DMS 273 (cell line): ENCODE data around the gene TOLLIP.
A peak's percentile ranks its signal among the peaks of the same experiment; 100 is the strongest.
"Not testable (repeated sequence)": the region's sequence is repeated elsewhere in the genome, so short reads cannot be mapped to it uniquely, and the experiment has no call there.

Experiments
- DNase-seq: peaks from one replicate; lab custom pipeline; 2025; ENCODE audit not compliant: unreplicated experiment; lab: John Stamatoyannopoulos, UW

TOLLIP gene

GRCh38 chr11:1309498-1310317 lies at the start of gene TOLLIP:
Gene TOLLIP, minus strand, starts transcription at chr11:1309632. Its CDS starts 134 bp downstream, at chr11:1309498.
- peak; percentile 93 for DNase-seq

DNA sequence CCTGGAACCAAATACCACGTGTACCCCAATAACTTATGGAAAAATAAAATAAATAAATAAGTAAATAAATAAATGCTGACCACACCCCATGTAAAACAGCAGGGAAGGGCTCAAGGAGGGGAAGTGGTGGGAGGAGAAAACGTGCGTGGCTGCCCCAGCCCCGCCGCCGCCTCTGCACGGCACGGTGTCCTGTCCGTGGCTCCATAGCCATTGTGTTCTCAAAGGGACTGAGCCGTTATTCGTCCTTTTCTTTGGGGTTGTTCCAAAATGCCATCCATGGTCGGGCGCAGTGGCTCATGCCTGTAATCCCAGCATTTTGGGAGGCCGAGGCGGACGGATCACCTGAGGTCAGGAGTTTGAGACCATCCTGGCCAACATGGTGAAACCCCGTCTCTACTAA lies 49.5 kb upstream of the TOLLIP start:
- not testable (repeated sequence) for DNase-seq

DNA sequence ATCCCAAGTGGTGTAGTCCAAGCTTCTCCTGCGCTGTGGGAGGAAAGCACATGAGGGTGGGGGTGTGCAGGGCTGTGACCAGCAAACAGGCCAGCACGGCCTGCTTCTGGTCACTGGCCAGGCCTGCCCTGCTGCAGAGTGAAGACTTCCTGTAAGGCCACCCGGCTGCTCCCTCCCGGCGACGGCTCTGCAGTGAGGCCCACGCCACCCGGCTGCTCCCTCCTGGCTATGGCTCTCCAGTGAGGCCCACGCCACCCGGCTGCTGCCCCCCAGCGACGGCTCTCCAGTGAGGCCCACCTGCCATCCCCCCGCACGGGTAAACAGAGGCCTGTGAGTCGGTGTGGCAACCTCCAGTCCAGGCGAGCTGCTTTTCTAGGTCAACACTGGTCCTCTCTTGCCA lies 48.9 kb upstream of the TOLLIP start:
- no peak for DNase-seq

- DNase-seq: no peak
Measured at GRCh38 chr11:1356478-1356960, 47.1 kb upstream of the TOLLIP start.

DNA sequence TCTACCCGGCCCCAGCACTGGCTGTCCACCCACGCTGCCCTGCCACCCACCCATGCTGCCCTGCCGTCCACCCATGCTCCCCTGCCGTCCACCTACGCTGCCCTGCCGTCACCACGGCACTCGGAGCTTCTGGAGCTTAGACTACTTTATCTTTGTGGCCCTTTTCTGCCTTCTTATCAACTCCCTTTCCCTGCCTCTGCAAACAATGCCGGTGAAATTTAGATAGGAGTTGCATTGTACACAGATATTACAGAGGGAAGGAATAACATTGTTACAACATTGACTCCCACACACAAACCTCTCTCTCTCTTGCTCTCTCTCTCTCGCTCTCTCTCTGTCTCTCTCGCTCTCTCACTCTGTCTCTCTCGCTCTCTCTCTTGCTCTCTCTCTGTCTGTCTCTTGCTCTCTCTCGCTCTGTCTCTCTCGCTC lies 46.6 kb upstream of the TOLLIP start:
- DNase-seq: no peak

DNA sequence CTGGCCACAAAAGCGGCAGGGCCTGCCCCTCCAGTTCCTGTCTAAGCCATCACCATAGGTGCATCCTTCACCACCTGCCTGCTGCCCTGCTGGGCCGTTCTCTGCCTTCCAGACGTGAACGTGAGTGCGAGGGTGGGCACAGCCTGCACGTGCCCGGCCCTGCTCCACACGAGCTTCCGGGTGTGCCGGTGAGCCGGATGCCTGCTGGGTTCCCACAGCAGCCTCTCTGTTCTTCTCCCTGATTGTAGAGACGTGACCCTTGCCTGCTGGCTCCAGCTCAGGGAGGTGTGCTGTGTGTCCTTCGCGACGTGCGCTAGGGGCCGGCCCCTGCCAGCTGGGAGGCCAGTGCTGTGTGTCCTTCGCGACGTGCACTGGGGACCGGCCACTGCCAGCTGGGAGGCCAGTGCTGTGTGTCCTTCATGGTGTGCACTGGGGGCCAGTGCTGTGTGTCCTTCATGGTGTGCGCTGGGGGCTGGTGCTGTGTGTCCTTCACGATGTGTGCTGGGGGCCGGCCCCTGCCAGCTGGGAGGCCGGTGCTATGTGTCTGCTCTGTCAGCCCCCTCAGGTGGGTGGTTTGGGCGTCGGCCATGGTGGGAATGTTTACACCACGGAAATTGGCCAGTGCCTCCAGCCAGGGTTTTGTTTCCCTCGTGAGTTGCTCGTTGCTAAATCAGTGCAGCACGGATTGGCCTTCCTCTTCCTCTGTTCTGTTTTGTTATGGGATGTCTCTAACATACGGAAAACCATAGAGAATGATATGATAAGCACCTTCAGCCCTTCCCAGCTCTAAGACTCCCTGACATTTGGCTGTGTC lies 44.9 kb upstream of the TOLLIP start:
- DNase-seq: no peak

DNA sequence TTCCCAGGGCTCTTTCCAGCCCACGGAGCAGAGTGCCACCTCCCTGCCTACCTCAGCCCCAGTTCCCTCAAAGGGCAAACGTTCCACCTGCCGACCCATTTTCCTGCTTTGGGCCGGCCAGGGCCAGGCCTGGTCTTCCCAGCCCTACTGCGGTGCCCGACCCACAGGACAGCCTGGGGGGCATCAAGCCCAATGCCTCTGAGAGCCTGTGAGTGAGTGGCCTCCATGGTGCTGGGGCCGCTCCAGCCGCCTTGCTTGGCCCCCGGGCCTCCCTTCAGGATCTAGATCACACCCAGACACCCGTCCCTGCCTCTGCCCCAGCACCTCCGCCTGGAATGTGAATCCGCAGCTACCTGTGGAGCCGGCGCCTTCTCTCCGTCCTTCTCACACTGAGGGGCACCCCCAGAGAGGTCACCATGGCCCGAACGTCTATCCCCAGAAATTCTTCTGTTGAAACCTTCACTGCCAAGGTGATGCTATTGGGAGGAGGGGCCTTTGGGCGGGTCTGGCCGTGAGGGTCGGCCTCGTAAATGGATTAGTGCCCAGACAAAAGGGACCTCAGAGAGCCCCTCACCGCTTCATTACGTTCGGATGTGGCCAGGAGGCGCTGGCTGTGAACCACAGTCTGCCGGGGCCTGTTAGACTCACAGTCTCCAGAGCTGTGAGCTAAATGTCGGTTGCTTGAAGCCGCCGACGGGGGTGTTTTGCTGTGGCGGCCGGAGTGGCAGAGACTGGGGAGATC lies 44.1 kb upstream of the TOLLIP start:
- peak; percentile 26 for DNase-seq

GRCh38 chr11:1352696-1353382 lies 43.4 kb upstream of the TOLLIP start:
- DNase-seq: peak; percentile 45

DNA sequence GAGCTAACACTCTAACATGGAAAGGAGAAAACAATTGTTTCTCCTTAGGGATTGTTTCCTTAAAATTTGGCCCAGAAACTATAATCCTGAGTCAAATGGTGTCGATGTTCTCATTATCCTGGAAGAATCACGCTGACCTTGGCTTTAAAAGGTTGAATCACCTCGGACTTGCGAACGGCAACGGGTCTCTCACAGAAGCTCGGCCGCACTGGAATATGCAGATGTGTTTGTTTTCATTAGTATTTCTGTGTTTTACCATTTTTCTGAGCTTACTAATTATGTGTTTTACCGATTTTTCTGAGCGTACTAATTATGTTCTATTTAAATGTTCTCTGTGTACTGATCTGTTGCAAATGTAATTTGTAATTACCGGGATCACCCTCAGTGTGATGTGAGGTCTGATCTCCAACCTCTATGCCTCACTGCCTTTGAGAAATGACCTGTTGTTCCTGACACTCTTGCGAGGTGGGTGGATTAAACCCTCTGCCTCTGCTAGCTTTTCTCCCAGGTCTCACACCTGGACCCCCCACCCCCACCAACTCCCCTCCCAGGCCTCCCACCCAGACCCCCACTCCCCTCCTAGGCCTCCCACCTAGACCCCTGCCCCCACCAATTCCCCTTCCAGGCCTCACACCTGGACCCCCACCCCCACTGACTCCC lies 42.0 kb upstream of the TOLLIP start:
- DNase-seq: peak; percentile 73

DNA sequence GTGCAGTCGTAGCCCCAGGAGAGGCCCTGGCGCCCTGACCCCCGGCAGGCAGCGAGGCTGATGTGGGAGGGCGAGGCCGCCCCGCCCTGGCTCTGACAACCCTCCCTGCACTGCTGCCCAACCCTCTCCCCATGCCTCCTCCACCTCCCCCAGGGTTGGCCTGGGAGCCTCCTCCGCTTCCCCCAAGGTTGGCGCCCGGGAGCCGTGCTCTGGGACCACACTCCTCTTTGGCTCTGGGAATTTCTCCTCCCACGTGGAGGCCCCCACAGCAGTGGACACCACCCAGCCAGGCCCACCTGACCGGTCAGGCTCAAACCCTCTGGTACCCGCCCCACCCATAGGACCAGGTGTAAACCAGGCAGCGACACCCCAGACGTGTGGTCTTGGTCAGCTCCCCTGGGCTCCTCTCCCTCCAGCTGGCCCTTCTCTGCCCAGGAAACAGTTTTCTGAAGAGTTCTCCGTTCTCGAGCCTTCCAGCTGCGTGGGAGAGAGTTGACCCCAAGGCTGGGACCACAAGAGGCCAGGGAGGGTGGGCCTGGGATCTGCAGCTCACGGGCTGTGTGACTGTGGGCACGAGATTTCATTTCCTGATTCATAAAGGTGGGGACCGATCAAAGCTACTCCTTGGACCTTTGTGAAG lies 40.8 kb upstream of the TOLLIP start:
- no peak for DNase-seq

DNA sequence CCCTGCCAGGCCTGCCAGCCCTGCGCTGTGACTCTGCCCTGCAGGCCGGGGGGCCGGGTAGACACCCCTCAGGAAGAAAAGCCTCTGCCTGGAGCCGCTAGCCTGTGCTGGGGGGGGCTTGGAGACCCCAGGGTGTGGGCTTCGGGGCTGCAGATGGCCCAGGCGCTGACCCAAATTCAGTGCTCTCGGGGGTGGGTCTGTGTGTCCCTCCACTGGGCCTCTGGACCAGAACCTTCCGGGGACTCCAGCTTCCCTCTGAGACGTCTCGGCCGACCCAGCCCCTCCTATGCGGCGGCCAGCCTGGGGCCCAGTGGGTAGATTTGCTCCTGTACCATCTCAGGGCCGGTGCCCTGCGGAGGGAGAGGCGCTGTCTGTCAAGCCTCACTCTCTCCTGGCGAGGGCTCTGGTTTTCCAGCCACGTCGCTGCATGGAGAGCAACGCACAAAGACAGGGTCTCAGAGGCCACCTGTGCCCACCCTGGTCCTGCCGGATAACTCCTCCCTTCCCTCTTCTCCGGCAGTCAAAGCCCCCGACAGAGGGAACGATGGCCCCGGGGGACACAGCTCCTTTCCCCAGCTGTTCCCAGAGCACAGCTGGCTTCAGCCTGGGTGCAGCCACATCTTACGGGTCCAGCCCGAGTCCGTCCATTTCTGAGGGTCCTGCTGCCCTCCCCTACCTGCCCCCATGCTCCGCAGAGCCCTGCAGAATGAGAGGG lies 40.1 kb upstream of the TOLLIP start:
- DNase-seq: no peak

DNA sequence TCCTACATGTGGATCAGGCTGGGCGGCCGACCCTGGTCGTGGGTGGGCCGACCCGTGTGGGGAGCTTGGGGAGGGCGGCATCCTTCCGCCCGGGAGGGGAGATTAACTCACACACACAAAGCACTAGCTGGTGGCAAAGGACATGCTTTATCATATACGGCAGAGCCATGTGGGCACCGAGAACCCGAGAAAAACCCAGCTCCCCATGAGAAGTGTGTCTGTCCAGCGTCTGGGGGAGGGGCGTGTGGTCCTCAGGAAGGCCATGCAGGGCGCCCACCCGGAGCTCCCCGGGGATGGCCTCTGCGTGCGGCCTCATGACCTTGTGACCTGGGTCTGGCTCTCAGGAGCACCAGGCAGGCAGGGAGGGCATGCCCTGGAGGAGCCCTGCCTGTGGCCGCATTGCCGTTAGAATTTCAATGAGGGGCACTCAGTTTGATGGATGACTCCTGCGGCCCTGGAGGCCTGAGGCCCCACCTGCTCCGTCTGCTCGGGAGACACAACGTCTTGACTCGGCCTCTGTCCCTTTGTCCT lies 39.4 kb upstream of the TOLLIP start:
- no peak for DNase-seq

DNA sequence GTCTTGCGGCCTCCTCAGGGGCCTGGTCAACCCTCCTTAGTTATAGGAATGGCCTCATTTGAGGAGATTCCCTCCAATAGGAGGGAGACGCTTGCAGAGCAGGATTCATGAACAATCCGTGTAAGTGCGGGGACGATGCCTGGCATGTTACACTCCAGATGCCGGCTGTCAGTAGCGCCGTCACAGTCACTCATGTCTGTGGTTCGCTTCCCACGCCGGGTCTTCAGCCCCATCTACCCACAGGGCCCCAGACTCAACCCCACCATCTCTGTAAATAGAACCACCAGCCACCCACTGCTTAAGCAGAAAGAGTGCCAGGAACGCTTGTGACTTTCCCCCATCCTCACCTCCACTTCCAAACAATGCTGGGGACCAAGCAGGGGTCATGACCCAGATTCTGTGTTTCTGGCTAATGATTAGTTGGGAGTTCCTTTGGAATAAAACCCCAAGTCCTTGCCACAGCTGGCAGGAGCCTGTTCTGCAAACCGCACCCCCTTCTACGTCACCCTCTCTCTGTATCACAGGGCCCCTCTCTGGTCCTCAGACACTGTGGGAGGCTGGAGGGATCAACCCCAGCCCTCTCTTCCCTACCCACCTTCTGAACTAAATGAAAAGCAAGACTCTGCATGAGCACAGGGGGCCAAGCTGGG lies 38.8 kb upstream of the TOLLIP start:
- no peak for DNase-seq

- DNase-seq: not testable (repeated sequence)
Measured at GRCh38 chr11:1347411-1347999, 38.1 kb upstream of the TOLLIP start.

GRCh38 chr11:1346669-1347390 lies 37.4 kb upstream of the TOLLIP start:
- no peak for DNase-seq

DNA sequence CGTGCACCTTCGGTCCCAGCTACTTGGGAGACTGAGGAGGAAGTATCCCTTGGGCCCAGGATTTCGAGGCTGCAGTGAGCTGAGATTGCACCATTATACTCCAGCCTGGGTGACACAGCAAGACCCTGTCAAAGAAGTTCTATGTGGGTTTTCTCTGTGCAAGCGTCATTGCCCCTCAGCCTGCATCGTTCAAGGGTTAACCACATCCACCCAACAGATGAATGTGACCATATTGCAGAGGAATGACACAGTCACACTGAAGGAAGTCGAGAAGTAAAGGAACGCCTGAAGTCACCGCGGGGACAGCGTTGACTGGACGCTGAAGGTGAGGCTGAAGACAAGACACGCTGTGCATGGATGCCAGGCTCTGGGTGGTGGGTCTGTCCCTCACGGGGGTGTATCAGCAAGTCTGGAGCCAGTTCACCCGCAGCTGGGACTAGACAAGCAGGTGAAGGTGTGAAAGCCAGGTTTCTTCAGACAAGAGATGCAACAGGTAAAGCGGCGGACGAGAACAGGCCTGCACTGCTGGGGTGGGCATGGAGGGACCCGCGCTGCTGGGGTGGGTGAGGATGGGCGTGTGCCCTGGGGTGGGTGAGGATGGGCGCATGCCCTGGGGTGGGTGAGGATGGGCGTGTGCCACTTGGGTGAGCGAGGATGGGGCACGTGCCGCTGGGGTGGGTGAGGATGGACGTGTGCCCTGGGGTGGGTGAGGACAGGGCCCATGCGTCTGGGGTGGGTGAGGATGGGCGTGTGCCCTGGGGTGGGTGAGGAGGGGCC lies 36.5 kb upstream of the TOLLIP start:
- DNase-seq: no peak
